Measurements from ENCODE around the gene CSNK1G1. TPM values are rescaled to one million over a fixed set of nuclear protein-coding genes. Genes with fewer than 3 reads are reported as not detected.

The CSNK1G1 gene
- total RNA-seq, 2 donors from 2014 or later: 3.5 to 4.8 TPM

- H3K9me3 ChIP-seq: no peaks in the 10 kb centered on the region
- TF ChIP-seq, protein P1, sequence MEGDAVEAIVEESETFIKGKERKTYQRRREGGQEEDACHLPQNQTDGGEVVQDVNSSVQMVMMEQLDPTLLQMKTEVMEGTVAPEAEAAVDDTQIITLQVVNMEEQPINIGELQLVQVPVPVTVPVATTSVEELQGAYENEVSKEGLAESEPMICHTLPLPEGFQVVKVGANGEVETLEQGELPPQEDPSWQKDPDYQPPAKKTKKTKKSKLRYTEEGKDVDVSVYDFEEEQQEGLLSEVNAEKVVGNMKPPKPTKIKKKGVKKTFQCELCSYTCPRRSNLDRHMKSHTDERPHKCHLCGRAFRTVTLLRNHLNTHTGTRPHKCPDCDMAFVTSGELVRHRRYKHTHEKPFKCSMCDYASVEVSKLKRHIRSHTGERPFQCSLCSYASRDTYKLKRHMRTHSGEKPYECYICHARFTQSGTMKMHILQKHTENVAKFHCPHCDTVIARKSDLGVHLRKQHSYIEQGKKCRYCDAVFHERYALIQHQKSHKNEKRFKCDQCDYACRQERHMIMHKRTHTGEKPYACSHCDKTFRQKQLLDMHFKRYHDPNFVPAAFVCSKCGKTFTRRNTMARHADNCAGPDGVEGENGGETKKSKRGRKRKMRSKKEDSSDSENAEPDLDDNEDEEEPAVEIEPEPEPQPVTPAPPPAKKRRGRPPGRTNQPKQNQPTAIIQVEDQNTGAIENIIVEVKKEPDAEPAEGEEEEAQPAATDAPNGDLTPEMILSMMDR (IDR thresholded peaks at IDR 0.05): no peak
- H3K4me1 ChIP-seq: no peaks in the 10 kb centered on the region
- DNase-seq (ENCODE audit: low spot score): no peak
- H3K27me3 ChIP-seq: no peaks in the 10 kb centered on the region
- H3K4me3 ChIP-seq: no peak overlapping the region
- no peak overlapping the region for H3K27ac ChIP-seq
- H3K36me3 ChIP-seq: no peaks in the 10 kb centered on the region
Measured at GRCh38 chr15:64344651-64345294, 11.2 kb downstream of the CSNK1G1 start.

DNA sequence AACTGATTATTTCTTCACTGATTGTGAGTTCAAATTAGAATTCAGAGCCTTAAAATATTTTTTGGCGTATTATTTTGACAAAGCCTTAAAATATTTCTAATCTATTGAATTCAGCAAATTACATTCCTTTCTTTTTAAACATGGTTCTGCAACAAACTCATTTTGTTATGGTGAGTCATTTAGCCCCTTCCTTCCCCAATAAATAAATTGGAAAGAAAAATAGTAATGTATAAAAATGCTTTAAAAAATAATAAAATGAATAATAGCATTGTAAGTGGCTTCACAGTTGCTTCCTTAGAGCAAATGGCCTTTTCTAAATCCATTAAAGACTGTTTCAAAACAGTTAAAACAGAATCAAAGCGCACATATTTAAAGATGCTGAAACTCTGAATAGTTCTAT is 12.1 kb downstream of the CSNK1G1 start:
- no peak overlapping the region for H3K4me3 ChIP-seq
- TF ChIP-seq, protein P1 (IDR thresholded peaks at IDR 0.05): no peak
- H3K27me3 ChIP-seq: no peaks in the 10 kb centered on the region
- H3K9me3 ChIP-seq: no peaks in the 10 kb centered on the region
- no peak overlapping the region for H3K27ac ChIP-seq
- no peaks in the 10 kb centered on the region for H3K4me1 ChIP-seq
- H3K36me3 ChIP-seq: no peaks in the 10 kb centered on the region
- no peak for DNase-seq (ENCODE audit: low spot score)

DNA sequence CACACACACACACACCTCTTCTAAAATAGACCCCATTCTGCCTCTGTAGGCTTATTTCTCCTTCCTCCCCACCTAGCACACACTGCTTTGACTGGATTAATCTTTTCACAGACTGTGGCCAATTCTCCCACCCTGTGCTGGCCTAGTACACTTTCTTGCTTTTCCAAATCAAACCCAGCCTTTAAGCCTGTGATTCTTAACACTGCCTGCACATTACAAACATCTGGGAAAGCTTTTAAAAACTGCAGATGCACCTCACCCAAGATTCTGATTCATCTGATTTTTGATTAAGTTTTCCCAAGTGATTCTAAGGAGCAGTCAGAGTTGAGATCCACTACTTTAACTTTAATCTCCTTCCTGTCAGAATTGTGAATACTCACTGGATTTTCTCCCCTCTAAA is 12.8 kb downstream of the CSNK1G1 start:
- no peaks in the 10 kb centered on the region for H3K36me3 ChIP-seq
- no peaks in the 10 kb centered on the region for H3K9me3 ChIP-seq
- no peak overlapping the region for H3K27ac ChIP-seq
- no peaks in the 10 kb centered on the region for H3K27me3 ChIP-seq
- no peak for DNase-seq (ENCODE audit: low spot score)
- H3K4me1 ChIP-seq: no peaks in the 10 kb centered on the region
- no peak overlapping the region for H3K4me3 ChIP-seq
- TF ChIP-seq, protein P1 (IDR thresholded peaks at IDR 0.05): no peak

- H3K36me3 ChIP-seq: no peaks in the 10 kb centered on the region
- no peaks in the 10 kb centered on the region for H3K9me3 ChIP-seq
- H3K4me3 ChIP-seq: no peak overlapping the region
- TF ChIP-seq, protein P1 (IDR thresholded peaks at IDR 0.05): no peak
- no peak overlapping the region for H3K27ac ChIP-seq
- no peaks in the 10 kb centered on the region for H3K4me1 ChIP-seq
- DNase-seq (ENCODE audit: low spot score): no peak
- no peaks in the 10 kb centered on the region for H3K27me3 ChIP-seq
Measured at GRCh38 chr15:64341961-64342360, 14.0 kb downstream of the CSNK1G1 start.

DNA sequence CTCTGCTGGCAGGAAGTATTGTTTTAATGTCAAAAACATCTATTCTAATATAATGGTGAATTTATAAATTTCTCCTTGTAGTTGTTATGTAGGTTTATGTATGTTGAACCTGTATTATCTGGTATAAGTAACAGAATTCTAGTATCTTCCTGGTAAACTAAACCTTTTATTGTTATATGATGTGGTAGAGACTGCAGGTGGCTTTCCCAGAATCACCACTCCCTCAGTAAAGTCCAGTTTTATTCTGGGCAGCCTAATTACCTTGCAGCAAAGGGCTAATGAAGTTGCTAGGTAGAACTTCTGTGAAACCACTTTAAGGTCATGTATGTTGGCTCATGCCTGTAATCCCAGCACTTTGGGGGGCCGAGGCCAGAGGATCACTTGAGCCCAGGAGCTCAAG is 15.6 kb downstream of the CSNK1G1 start:
- Histone ChIP-seq H3K36me3 (no peaks in the 10 kb centered on the region), H3K27me3 (no peaks in the 10 kb centered on the region), H3K27ac (no peak overlapping the region), H3K4me3 (no peak overlapping the region), H3K4me1 (no peaks in the 10 kb centered on the region), H3K9me3 (no peaks in the 10 kb centered on the region)
- TF ChIP-seq, protein P1 (IDR thresholded peaks at IDR 0.05): no peak
- no peak for DNase-seq (ENCODE audit: low spot score)

DNA sequence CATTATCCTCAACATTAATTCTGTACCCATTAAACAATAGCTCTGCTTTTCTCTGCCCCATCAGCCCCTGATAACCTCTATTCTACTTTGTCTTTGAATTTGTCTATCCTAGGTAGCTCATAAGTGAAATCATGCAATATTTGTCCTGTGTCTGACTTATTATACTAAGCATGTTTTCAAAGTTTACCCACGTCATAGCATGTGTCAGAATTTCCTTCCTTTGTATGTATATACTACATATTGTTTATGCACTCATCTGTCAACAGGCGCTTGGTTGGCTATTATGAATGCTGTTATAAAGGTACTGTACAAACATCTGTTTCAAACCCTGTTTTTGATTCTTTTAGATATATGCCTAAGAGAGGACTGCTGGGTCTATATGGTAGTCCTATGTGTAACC is 18.2 kb downstream of the CSNK1G1 start:
- Histone ChIP-seq H3K27me3 (no peaks in the 10 kb centered on the region), H3K4me3 (no peak overlapping the region), H3K4me1 (no peaks in the 10 kb centered on the region), H3K27ac (no peak overlapping the region), H3K36me3 (no peaks in the 10 kb centered on the region), H3K9me3 (no peaks in the 10 kb centered on the region)
- TF ChIP-seq, protein P1 (IDR thresholded peaks at IDR 0.05): no peak
- no peak for DNase-seq (ENCODE audit: low spot score)
